NCI-H82 treated with DMSO at 0.1 percent for 48 hours (cell line): Measurements from ENCODE around the gene IL17A.
A peak's percentile ranks its signal among the peaks of the same experiment; 100 is the strongest.

ENCODE experiments used
- DNase-seq: peaks from one replicate; lab custom pipeline; 2025; ENCODE audit not compliant: unreplicated experiment; lab: John Stamatoyannopoulos, UW

Gene IL17A

DNA sequence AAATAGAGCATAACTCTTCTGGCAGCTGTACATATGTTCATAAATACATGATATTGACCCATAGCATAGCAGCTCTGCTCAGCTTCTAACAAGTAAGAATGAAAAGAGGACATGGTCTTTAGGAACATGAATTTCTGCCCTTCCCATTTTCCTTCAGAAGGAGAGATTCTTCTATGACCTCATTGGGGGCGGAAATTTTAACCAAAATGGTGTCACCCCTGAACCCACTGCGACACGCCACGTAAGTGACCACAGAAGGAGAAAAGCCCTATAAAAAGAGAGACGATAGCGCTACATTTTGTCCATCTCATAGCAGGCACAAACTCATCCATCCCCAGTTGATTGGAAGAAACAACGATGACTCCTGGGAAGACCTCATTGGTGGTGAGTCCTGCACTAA is at the start of gene IL17A:
IL17A (plus strand) TSS at position 301 of the 400 bp plus-strand sequence; CDS start at position 358, 57 bp downstream.
- no peak for DNase-seq

DNA sequence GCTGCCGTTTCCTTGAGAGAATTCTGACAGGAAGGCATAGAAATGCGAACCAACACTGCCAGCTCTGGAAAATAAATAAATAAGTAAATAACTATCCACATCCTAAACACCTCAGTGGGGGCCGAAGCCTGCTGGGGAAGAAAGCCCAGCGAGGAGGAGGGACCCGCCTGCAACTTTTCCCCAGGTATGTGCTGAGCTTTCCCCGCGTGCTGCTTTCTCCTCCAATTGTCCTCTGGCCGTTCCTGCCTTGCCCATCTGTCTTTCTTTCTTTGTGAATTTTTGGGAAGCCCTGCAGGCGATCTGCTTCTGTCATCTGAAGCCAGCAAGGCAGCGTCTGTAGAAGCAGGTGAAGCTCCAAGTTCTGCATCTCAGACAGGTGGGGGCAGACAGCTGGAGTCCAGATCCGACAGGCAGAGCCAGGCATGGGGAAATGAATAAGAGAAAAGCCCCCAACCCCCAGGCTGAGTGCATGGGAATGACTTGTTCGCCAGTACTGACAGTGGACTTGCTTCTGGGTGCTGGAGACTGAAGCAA is 49.2 kb upstream of the IL17A start:
- DNase-seq, result no peak

DNA sequence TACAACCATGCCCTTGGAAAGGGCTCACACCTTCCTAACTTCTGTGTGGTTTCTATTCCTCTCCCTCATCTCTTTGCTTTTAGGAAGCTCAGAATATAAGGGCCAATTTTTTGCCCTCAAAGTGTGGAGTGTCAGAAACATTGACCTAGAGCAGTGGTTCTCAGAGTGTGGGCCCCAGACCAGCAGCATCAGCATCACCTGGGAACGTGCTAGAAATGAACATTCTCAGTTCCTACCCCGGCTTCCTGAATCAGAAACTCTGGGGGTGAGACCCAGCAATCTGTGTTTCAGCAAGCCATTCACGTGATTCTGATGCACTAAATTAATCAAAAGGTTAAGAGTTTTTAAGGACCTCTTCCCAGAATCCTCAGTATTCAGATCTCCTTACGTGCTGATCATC is 47.9 kb upstream of the IL17A start:
- DNase-seq, result no peak

DNA sequence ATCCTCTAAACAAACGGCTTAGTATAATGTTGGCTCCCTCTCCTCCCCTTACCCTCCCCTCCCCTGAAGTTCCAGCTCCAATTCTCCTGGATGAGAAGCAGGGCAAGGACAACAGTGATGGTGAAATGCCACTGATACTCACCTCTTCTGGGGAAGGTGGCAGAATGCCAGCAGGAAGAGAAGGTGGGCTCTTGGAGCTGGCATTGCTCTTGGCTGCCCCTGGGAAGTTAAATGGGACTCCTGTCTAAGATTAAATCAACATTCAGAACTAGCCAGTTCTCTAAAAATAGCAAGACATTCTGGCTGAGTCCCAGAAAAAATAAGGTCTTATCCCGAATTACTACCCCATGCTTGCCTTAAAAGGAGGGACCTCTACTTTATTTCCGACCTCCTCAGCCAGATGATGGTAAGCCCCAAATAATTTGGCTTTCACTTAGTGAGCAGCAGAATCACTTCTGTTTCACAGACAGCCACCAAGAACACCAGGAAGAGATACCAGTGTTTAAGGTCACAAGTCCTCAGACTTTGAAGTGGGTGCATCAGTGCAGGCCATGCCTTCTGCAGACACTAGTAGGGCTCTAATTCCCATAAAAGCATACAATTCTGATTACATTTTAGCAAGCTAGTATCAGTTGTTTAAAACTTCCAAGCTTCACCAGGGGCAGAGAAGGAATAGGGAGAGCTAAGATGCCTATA is 46.0 kb upstream of the IL17A start:
- no peak for DNase-seq

DNA sequence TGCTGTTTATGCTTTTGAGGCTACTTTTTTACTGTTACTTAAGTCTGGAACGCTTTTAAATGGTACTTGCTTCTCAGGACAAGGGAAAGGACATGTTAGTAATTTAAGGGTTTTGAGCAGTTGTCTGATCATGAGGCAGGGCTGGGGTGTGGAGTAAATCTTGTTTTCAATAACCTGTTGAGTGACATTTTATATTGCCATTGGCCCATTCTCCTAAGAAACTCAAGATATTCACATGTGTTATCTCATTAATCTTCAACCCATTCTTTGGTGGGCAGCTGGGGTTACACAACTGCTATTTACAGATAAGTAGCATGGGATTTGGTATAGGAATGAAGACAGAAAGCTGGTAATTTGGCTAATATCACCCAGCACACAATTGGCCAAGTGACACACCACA is 44.6 kb upstream of the IL17A start:
- no peak for DNase-seq

- no peak for DNase-seq
These were observed 43.6 kb upstream of the IL17A start for GRCh38 chr6:52142556-52142955.

- no peak for DNase-seq
These were observed 42.6 kb upstream of the IL17A start for GRCh38 chr6:52143551-52143950.

GRCh38 chr6:52144196-52145076 is 41.7 kb upstream of the IL17A start:
- no peak for DNase-seq

DNA sequence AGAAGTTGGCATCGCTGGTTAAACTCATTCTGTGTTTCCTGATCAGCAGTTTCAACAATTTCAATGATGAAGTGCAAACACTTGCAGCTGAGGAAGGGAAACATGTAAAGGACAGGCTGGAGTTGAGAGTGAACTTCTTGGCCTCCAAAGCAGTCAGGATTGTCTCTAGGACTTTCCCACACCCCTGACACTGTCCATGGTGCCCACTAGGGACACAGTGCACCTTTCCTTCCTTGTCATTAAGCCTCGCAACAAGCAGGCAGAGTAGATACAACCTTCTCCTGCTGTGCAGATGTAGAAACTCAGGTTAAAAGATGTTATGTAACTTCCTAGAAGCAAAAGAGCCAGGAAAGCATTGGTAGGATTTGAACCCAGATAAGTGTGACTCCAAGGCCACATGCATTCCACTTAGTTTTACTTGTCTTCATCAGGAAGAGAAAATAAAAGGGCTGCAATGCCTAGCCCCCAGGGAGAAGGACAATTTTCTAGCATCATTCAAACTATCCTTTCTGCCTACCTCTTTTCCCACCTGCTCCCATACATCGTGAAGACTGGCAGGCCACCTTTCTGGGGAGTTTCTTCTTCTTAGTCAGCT is 39.2 kb upstream of the IL17A start:
- DNase-seq, result no peak

GRCh38 chr6:52149076-52149475 is 37.1 kb upstream of the IL17A start:
- DNase-seq, result no peak

GRCh38 chr6:52149949-52150348 is 36.2 kb upstream of the IL17A start:
- DNase-seq, result no peak

- DNase-seq, result no peak
These were observed 34.1 kb upstream of the IL17A start for GRCh38 chr6:52152070-52152423.

- peak; percentile 85 for DNase-seq
These were observed 33.4 kb upstream of the IL17A start for GRCh38 chr6:52152711-52153160.

DNA sequence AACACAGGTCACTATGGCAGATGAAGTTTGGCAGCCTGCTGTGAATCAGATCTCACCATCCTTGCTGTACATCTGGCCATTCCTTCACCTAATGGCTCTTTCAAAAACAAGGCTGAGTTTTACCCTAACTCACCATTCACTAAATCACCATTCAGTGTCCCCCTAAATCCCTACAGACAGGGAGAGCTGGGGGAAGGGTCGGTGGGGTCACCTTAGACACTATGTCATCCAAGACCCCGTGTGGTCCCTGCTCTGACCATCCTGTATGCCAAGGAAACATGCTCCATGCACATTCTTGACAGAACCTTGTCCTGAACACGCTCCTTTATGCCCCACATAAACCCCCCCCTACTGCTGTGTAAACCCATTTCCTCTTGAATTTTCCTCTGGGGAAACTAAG is 31.8 kb upstream of the IL17A start:
- DNase-seq, result no peak

GRCh38 chr6:52155791-52156576 is 30.2 kb upstream of the IL17A start:
- no peak for DNase-seq

GRCh38 chr6:52157301-52157941 is 28.8 kb upstream of the IL17A start:
- DNase-seq, result no peak

DNA sequence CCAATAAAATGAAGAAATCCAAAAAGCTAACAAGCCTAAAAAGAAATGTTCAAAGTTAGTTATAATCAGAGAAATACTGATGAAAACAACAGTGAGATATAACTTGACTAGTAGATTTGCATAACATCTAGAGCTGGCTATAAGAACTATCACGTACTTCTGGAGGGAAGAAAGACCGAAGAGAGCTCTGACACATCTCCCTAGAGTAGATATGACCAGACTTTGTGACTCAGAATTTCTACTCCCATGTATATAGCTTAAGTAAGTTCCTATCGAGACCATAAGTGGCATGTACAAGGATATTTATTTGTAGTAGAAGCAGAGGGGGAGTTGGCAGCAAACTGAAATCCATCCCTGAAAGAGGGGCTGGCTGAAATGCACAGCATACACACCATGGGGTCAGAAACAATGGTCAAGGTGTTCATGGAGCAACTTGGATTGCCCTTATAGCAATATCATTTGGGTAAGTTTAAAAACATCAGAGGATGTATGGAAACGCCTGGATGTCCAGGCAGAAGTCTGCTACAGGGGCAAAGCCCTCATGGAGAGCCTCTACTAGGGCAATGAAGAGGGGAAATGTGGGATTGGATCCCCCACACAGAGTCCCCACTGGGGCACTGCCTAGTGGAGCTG is 25.6 kb upstream of the IL17A start:
- no peak for DNase-seq

DNA sequence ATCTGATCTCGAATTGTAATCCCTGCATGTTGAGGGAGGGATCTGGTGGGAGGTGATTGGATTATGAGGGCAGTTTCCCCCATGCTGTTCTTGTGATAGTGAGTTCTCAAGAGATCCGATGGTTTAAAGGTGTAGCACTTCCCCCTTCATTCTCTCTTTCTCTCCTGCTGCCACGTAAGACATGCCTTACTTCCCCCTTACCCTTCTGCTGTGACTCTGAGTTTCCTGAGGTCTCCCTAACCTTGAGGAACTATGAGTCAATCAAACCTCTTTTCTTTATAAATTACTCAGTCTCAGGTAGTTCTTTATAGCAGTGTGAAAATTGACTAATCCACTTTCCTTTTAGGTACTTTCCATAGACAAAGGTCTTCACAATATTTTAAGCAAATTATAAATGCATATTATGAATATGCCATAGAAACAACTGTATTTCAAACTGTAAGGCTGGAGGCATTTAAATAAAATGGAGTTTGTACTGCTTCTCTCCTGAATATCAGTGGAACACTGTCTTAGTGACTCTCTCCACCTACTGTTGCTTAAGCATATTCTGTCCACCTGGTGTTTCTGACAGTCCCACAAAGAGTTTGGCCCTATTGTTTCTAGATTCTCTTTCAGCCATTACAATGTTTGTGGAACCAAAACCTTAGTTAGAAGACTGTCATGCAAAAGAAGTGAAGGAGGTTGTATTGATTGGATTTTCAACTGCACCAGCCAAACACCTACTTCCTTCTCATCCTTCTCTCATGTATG is 24.3 kb upstream of the IL17A start:
- DNase-seq, result no peak
